ENCODE data around the gene SLC11A2.
A peak's percentile ranks its signal among the peaks of the same experiment; 100 is the strongest.
"Not testable (repeated sequence)": the region's sequence is repeated elsewhere in the genome, so short reads cannot be mapped to it uniquely, and the experiment has no call there.

Gene SLC11A2

GRCh38 chr12:51025338-51025835 lies 797 bp downstream of the SLC11A2 start:
- DNase-seq, result peak; percentile 40

- no peak for DNase-seq
Observed at GRCh38 chr12:51023625-51024382, 2.4 kb downstream of the SLC11A2 start.

GRCh38 chr12:51021694-51022093 lies 4.5 kb downstream of the SLC11A2 start:
- DNase-seq, result no peak

- DNase-seq, result no peak
Observed at GRCh38 chr12:51020448-51021182, 5.6 kb downstream of the SLC11A2 start.

- no peak for DNase-seq
Observed at GRCh38 chr12:51019927-51020326, 6.3 kb downstream of the SLC11A2 start.

GRCh38 chr12:51018956-51019355 lies 7.2 kb downstream of the SLC11A2 start:
- no peak for DNase-seq

GRCh38 chr12:51017452-51017851 lies 8.7 kb downstream of the SLC11A2 start:
- no peak for DNase-seq

- not testable (repeated sequence) for DNase-seq
Observed at GRCh38 chr12:51014467-51014866, 11.7 kb downstream of the SLC11A2 start.

GRCh38 chr12:51013441-51013840 lies 12.7 kb downstream of the SLC11A2 start:
- DNase-seq, result no peak

- no peak for DNase-seq
Observed at GRCh38 chr12:51012570-51013236, 13.5 kb downstream of the SLC11A2 start.

GRCh38 chr12:51011955-51012354 lies 14.2 kb downstream of the SLC11A2 start:
- DNase-seq, result no peak

GRCh38 chr12:51009056-51009440 lies 17.1 kb downstream of the SLC11A2 start:
- DNase-seq, result no peak

GRCh38 chr12:51008329-51009055 lies 17.7 kb downstream of the SLC11A2 start:
- DNase-seq, result no peak

GRCh38 chr12:51005671-51006070 lies 20.5 kb downstream of the SLC11A2 start:
- no peak for DNase-seq

GRCh38 chr12:51005030-51005429 lies 21.2 kb downstream of the SLC11A2 start:
- no peak for DNase-seq

- DNase-seq, result no peak
Observed at GRCh38 chr12:51004504-51004903, 21.7 kb downstream of the SLC11A2 start.

- no peak for DNase-seq
Observed at GRCh38 chr12:51001799-51002198, 24.4 kb downstream of the SLC11A2 start.

GRCh38 chr12:51000245-51000644 lies 25.9 kb downstream of the SLC11A2 start:
- DNase-seq, result no peak

- no peak for DNase-seq
Observed at GRCh38 chr12:50999093-50999492, 27.1 kb downstream of the SLC11A2 start.

GRCh38 chr12:50992819-50993218 lies 33.4 kb downstream of the SLC11A2 start:
- no peak for DNase-seq

GRCh38 chr12:50991291-50991690 lies 34.9 kb downstream of the SLC11A2 start:
- no peak for DNase-seq

GRCh38 chr12:50990791-50991190 lies 35.4 kb downstream of the SLC11A2 start:
- no peak for DNase-seq

GRCh38 chr12:50990147-50990727 lies 35.9 kb downstream of the SLC11A2 start:
- no peak for DNase-seq

Data from NCI-H1105 treated with DMSO at 0.1 percent for 48 hours (cell line).